ENCODE measurements around the gene BSCL2.
A peak's percentile ranks its signal among the peaks of the same experiment; 100 is the strongest.
"Not testable (repeated sequence)": the region's sequence is repeated elsewhere in the genome, so short reads cannot be mapped to it uniquely, and the experiment has no call there.

The BSCL2 gene

GRCh38 chr11:62682518-62682917, 24.7 kb downstream of the BSCL2 start:
- DNase-seq, result no peak

GRCh38 chr11:62680825-62681240, 26.4 kb downstream of the BSCL2 start:
- DNase-seq, result no peak

GRCh38 chr11:62678770-62679696, 28.2 kb downstream of the BSCL2 start, which contains the start of gene UBXN1:
Gene UBXN1, minus strand, starts transcription at chr11:62679073. Its CDS starts 150 bp downstream, at chr11:62678923.
- peak; percentile 37 for DNase-seq

- DNase-seq, result no peak
Observed at GRCh38 chr11:62678433-62678769, 28.8 kb downstream of the BSCL2 start.

- DNase-seq, result no peak
Observed at GRCh38 chr11:62677714-62678113, 29.5 kb downstream of the BSCL2 start.

GRCh38 chr11:62677156-62677555, 30.1 kb downstream of the BSCL2 start:
- DNase-seq, result no peak

- no peak for DNase-seq
Observed at GRCh38 chr11:62676698-62677097, 30.5 kb downstream of the BSCL2 start.

GRCh38 chr11:62675415-62675814, 31.8 kb downstream of the BSCL2 start:
- not testable (repeated sequence) for DNase-seq

- DNase-seq, result no peak
Observed at GRCh38 chr11:62673196-62673525, 34.1 kb downstream of the BSCL2 start.

- DNase-seq, result peak; percentile 65
Observed at GRCh38 chr11:62671608-62672389, 35.4 kb downstream of the BSCL2 start, which contains the start of the genes LBHD1 and UQCC3. Gene LBHD1, minus strand, starts transcription at chr11:62672267. Its CDS starts 2,236 bp downstream, at chr11:62670031. Gene UQCC3, plus strand, starts transcription at chr11:62671673. Its CDS starts 73 bp downstream, at chr11:62671746.

GRCh38 chr11:62671236-62671607, 36.0 kb downstream of the BSCL2 start:
- no peak for DNase-seq

GRCh38 chr11:62669420-62670161, 37.6 kb downstream of the BSCL2 start:
- DNase-seq, result no peak

- no peak for DNase-seq
Observed at GRCh38 chr11:62667460-62667859, 39.8 kb downstream of the BSCL2 start.

GRCh38 chr11:62666259-62666926, 40.8 kb downstream of the BSCL2 start:
- no peak for DNase-seq

- DNase-seq, result no peak
Observed at GRCh38 chr11:62665599-62666258, 41.5 kb downstream of the BSCL2 start.

- peak; percentile 88 for DNase-seq
Observed at GRCh38 chr11:62665075-62665598, 42.1 kb downstream of the BSCL2 start, which contains the start of the genes C11orf98 and CSKMT. Gene C11orf98, minus strand, starts transcription at chr11:62665210. Its CDS starts 41 bp downstream, at chr11:62665169. Gene CSKMT, plus strand, starts transcription at chr11:62665312. Its CDS starts 568 bp downstream, at chr11:62665880.

- DNase-seq, result no peak
Observed at GRCh38 chr11:62664405-62665074, 42.7 kb downstream of the BSCL2 start.

- DNase-seq, result no peak
Observed at GRCh38 chr11:62656796-62657429, 50.3 kb downstream of the BSCL2 start.

- no peak for DNase-seq
Observed at GRCh38 chr11:62654297-62654696, 52.9 kb downstream of the BSCL2 start.

All from NCI-H2107 (cell line).